Measurements from ENCODE around the gene JPH4. TPM values are rescaled to one million over a fixed set of nuclear protein-coding genes. Genes with fewer than 3 reads are reported as not detected.

JPH4 gene
- total RNA-seq, 1 donor: not detected

DNA sequence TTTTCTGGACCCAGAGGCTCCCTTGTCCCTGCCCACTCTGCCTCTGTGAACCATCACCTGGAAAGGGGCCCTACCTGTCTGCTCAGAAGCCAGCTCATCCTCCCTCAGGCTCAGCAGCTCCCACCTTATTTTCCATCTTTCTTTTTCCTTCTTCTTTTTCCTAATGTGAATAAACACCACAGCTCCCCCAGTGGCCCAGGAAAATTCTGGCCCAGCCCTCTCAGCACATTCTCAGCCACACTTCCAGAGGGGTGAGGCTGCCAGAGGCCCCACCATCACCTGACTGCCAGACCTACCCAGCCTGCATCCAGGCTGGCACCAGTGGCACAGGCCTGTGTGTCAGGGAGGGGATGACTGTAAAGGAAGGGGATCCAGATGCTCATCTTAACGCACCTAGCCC is 50.0 kb downstream of the JPH4 start:
- H3K9me3 ChIP-seq (ENCODE audit: low read depth, low read length): no peaks in the 10 kb centered on the region
- no peak overlapping the region for H3K4me3 ChIP-seq (ENCODE audit: low read length)
- no peaks in the 10 kb centered on the region for H3K4me1 ChIP-seq (ENCODE audit: insufficient read depth, low read length)
- no peaks in the 10 kb centered on the region for H3K27me3 ChIP-seq (ENCODE audit: insufficient read depth, low read length)

DNA sequence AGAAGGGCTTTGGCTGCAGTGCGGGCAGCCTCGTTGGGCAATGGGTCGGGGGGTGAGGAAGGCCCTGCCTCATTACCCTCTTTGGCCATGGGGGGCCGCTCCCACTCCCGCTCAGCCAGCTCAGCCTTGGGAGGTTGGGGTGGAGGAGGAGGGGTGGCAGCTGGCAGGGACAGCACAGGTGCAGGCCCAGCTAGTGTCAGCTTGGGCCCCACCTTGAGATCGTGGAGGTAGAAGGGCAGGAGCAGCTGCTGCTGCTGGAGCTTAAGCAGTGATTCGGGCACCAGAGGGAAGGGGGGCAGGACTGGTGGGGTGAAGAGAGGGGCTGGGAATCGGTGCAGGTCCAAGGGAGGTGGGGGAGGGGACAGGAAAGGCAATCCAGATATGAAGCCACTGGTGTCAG is 53.0 kb downstream of the JPH4 start:
- no peak overlapping the region for H3K4me3 ChIP-seq (ENCODE audit: low read length)
- H3K4me1 ChIP-seq (ENCODE audit: insufficient read depth, low read length): peaks cover 3% of the 10 kb centered on the region
- H3K27me3 ChIP-seq (ENCODE audit: insufficient read depth, low read length): no peaks in the 10 kb centered on the region
- no peaks in the 10 kb centered on the region for H3K9me3 ChIP-seq (ENCODE audit: low read depth, low read length)

DNA sequence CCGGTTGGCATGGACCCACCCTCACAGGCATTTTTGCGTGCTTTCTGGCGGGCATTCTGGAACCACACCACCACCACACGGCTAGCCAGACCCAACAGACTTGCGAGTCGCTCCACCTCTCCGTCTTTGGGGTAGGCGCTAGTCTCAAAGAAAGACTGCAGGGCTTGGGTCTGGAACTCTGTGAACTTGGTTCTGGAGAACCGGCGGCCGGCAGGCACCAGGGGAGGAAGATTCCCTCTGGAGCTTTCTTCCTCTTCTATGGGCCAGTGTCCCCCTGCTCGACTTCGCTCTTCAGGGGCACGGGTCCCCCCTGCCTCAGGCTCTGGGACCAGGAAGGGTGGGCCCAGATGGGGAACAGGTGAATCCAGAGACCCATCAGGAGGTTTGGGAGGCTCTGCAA is 53.6 kb downstream of the JPH4 start:
- Histone ChIP-seq H3K4me1 (ENCODE audit: insufficient read depth, low read length) (peaks cover 3% of the 10 kb centered on the region), H3K27me3 (ENCODE audit: insufficient read depth, low read length) (no peaks in the 10 kb centered on the region), H3K9me3 (ENCODE audit: low read depth, low read length) (no peaks in the 10 kb centered on the region), H3K4me3 (ENCODE audit: low read length) (no peak overlapping the region)

DNA sequence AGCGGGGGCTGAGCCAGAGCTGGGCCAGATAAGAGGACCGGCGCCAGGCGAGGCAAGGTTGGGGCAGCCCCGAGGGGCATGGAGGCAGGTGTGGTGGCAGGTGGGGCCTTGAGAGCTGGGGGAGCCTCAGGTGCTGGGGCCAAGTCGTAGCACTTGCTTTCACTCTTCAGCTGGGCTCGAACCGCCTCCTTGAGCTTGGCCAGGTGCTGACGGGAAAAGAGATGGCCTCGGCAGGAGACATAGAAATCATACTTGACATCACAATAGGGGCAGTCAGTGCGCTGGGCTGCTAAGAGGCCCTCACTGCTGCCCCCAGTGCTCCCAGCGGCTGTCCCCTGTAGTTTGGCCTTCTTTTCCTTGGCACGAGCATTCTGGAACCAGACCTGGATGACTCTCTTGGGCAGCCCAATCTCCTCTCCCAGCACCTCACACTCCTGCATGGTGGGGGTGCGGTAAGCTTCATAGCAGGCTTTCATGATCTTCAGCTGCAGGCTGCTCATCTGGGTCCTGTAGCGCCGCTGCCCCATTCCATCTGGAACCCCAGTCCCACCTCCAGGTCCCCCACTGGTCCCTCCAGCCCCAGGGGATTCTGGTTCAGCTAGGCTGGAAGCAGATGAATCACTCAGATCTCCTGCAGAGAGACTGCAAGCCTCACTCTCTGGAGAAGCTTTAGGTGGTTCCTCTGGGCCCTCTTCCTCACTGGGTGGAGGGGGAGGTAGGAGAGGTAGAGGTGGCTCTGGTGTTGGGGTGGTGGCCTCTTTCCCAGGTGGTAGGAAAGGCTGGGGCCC is 55.2 kb downstream of the JPH4 start:
- Histone ChIP-seq H3K9me3 (ENCODE audit: low read depth, low read length) (no peaks in the 10 kb centered on the region), H3K4me1 (ENCODE audit: insufficient read depth, low read length) (peaks cover 3% of the 10 kb centered on the region), H3K4me3 (ENCODE audit: low read length) (no peak overlapping the region), H3K27me3 (ENCODE audit: insufficient read depth, low read length) (no peaks in the 10 kb centered on the region)

DNA sequence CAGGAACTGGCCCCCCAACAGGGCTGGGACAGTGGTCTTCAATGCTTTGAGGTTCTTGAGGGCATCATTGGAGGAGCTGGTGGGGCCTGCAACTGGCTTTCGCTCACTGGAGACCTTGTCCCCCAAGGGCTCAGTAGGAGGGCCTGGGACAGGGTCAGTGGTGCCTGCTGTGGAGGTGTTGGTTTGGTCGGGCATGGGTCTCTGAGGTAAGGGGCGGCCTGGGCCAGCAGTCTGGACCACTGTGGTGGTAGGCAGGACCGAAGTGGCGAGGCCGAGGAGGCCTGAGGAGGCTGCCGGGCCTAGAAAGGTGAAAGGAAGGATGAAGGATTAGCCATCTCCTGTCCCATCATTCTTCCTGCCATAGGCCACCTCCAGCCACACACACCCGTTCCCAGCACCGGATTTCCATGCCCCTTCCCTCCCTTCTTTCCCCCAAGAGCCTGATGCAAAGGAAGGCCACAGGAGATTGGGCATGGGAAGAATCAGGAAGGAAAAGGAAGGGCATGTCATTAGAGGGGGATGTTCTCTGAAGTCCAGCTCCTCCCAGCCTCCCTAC is 55.9 kb downstream of the JPH4 start:
- H3K4me1 ChIP-seq (ENCODE audit: insufficient read depth, low read length): peaks cover 3% of the 10 kb centered on the region
- H3K9me3 ChIP-seq (ENCODE audit: low read depth, low read length): no peaks in the 10 kb centered on the region
- no peaks in the 10 kb centered on the region for H3K27me3 ChIP-seq (ENCODE audit: insufficient read depth, low read length)
- no peak overlapping the region for H3K4me3 ChIP-seq (ENCODE audit: low read length)

DNA sequence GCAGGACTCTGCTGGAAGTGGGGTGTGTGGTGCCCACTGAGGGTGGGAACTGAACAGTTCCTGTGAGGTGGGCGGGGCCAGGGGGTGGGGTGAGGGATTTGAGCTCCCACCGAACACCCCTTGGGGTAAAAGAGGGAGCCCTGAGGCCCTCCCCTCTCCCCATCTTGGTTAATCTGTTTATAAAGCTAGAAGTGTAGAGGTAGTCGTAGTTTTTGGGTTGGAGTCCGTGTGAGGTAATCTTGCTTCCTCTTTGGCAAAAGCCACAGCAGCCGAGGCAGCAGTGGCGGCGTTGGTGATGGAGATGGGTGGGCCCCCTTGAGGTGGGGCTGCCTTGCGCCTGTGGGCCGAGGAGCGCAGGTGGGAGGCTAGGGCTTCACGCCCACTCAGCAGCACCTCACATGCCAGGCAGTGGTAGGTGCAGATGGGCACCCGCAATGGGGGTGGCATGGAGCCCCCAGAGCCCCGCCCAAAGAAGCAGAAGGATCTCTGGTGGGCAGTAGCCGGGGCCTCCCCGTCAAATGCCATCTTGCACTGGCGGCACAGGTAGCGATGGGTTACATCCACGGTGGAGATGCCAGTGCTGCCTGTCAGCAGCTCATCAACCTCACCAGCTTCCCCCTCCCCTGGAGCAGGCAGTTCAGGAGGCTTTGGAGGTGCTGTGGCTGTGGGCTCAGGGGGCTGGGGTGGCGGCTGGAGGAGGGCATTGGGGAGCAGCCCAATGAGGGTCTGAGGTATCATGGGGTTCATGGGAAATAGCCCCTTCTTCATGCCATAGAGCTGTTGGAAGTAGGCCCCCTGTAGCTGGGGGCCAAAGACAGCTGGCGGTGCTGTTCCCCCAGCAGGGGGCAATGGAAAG is 56.6 kb downstream of the JPH4 start:
- H3K4me1 ChIP-seq (ENCODE audit: insufficient read depth, low read length): peaks cover 3% of the 10 kb centered on the region
- H3K9me3 ChIP-seq (ENCODE audit: low read depth, low read length): no peaks in the 10 kb centered on the region
- no peaks in the 10 kb centered on the region for H3K27me3 ChIP-seq (ENCODE audit: insufficient read depth, low read length)
- H3K4me3 ChIP-seq (ENCODE audit: low read length): no peak overlapping the region

DNA sequence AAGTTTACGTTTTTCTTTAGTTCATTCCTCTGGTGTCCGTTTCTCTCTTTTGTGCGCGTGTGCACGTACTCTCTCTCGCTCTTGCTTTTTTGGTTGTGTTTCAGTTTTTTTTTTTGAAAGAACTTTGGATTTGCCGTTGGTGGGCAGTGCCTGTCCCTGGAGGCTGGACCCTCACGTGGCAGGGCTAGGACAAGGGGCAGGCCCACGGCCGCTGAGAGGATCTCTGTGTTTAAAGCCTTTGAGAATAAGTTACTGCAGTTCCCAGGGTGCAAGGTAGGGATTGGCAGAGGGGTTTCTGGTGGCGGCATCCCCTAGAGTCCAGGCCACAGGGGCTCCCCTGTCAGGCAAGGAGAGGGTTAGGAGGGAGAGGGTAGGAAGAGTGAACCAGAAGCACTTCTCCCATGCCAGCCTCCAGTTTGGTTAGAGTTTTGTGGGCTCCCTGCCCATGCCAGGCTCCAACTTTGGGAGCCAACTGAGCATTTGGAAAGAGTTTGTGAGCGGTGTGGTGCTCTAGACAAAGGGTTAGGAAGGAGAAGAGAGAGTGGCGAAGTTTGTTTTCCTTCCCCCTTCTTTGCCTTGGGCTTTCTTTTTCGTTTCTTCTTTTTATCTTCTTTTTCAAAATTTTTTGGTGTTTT is 57.6 kb downstream of the JPH4 start:
- Histone ChIP-seq H3K4me3 (ENCODE audit: low read length) (no peak overlapping the region), H3K4me1 (ENCODE audit: insufficient read depth, low read length) (peaks cover 3% of the 10 kb centered on the region), H3K27me3 (ENCODE audit: insufficient read depth, low read length) (no peaks in the 10 kb centered on the region)

DNA sequence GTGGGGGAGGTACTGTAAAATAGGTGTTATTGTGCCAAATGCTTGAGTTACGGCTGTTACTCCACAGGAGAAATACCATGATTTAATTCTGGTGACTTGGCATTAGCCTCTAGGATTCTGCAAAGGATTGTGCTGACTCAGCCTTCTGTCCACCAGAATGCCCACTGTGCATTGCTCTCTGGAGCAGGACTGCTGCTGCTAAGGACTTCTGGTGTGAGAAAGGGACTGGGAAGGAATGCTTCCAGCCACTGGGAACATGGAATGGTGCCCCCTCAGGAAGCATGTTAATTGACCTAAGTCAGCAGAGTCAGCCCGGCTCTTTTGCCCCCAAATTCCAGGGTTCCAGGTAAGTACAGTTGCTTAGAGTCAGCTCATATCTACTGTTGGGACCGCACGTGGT is 59.9 kb downstream of the JPH4 start:
- no peaks in the 10 kb centered on the region for H3K27me3 ChIP-seq (ENCODE audit: insufficient read depth, low read length)
- H3K9me3 ChIP-seq (ENCODE audit: low read depth, low read length): no peaks in the 10 kb centered on the region
- peaks cover 3% of the 10 kb centered on the region for H3K4me1 ChIP-seq (ENCODE audit: insufficient read depth, low read length)
- no peak overlapping the region for H3K4me3 ChIP-seq (ENCODE audit: low read length)

More for the DNA sequence above, 57.6 kb downstream of the JPH4 start:
- no peaks in the 10 kb centered on the region for H3K9me3 ChIP-seq (ENCODE audit: low read depth, low read length)

Other genes with a start within 250 kb of the JPH4 start
- 5.6 TPM for gene SLC22A17, start 225.9 kb downstream of the JPH4 start, total RNA-seq
- gene EFS, start 213.6 kb downstream of the JPH4 start, total RNA-seq: not detected
- not detected for gene IL25, start 206.0 kb downstream of the JPH4 start, total RNA-seq
- gene CMTM5, start 201.7 kb downstream of the JPH4 start, total RNA-seq: 22.0 TPM
- not detected for gene MYH6, start 170.5 kb downstream of the JPH4 start, total RNA-seq
- not detected for gene MYH7, start 143.1 kb downstream of the JPH4 start, total RNA-seq
- 92.7 TPM for gene NGDN, start 109.1 kb downstream of the JPH4 start, total RNA-seq
- under 0.01 TPM for gene ZFHX2, start 27.0 kb downstream of the JPH4 start, total RNA-seq
- 11.5 TPM for gene THTPA, start 22.5 kb downstream of the JPH4 start, total RNA-seq
- 53.1 TPM for gene AP1G2, start 11.0 kb downstream of the JPH4 start, total RNA-seq
- gene DHRS2, start 57.6 kb upstream of the JPH4 start, total RNA-seq: not detected